IMR-90 (cell line): ENCODE results near the gene SLC8A1. TPM values are rescaled to one million over a fixed set of nuclear protein-coding genes. Genes with fewer than 3 reads are reported as not detected.

Experiments used
- ATAC-seq: fragments of 200-7000 bp; cut with Tn5 transposase; 2 replicates; pipeline ENCODE4 v1.9.1; 2020; ENCODE audit warnings: low read depth, mild to moderate bottlenecking, moderate library complexity
- BruUV-seq: library from RNA; stranded (reverse); fragments of 400-500 nt; replicated peaks from 2 replicates; lab custom pipeline; 2021; lab: Mats Ljungman, UMichigan
- CTCF ChIA-PET: fragments of 300-600 bp; formaldehyde crosslinking; extraction: SDS; loops from one replicate; lab custom pipeline; 2021; ENCODE audit warnings: antibody characterized with exemption; lab: Yijun Ruan, JAX
- POLR2A ChIA-PET: fragments of 300-600 bp; sonication (Branson Sonifier 250); formaldehyde crosslinking; loops from one replicate; lab custom pipeline; 2022; ENCODE audit warnings: antibody characterized with exemption; ENCODE audit not compliant: unreplicated experiment; lab: Charles Lee
- DNase-seq: peaks from one replicate; pipeline ENCODE4 v3.0.0; 2013
- H2AFZ ChIP-seq: replicated peaks from 2 replicates; pipeline ENCODE3; 2013; ENCODE audit warnings: low read length, mild to moderate bottlenecking; ENCODE audit not compliant: poor library complexity
- H2AK5ac ChIP-seq: 2 replicates; pipeline ENCODE4 v1.6.1; 2013; ENCODE audit warnings: low read depth, low read length, inconsistent platforms
- H2AK9ac ChIP-seq: replicated peaks from 2 replicates; pipeline ENCODE3; 2013; ENCODE audit warnings: mild to moderate bottlenecking, low read depth, low read length, moderate library complexity; ENCODE audit not compliant: poor library complexity
- H2BK120ac ChIP-seq: 2 replicates; pipeline ENCODE4 v1.6.1; 2013; ENCODE audit warnings: low read depth, low read length, inconsistent platforms
- H2BK15ac ChIP-seq: 3 replicates; pipeline ENCODE4 v1.6.1; 2013; ENCODE audit warnings: low read depth, low read length, inconsistent platforms
- H2BK20ac ChIP-seq: 2 replicates; pipeline ENCODE4 v1.6.1; 2013; ENCODE audit warnings: low read depth, mild to moderate bottlenecking, inconsistent platforms, low read length, moderate library complexity
- H2BK5ac ChIP-seq: 2 replicates; pipeline ENCODE4 v1.6.1; 2013; ENCODE audit warnings: mild to moderate bottlenecking, low read depth, low read length, inconsistent platforms; ENCODE audit not compliant: poor library complexity, severe bottlenecking
- H3K14ac ChIP-seq: replicated peaks from 2 replicates; pipeline ENCODE4 v1.6.1; 2013; ENCODE audit warnings: low read depth, low read length, inconsistent platforms
- H3K18ac ChIP-seq: 2 replicates; pipeline ENCODE4 v1.6.1; 2013; ENCODE audit warnings: low read depth, low read length, control low read depth
- H3K23ac ChIP-seq: 2 replicates; pipeline ENCODE4 v1.6.1; 2013; ENCODE audit warnings: low read depth, low read length, inconsistent platforms
- H3K27ac ChIP-seq: 2 replicates; pipeline ENCODE4 v1.5.1; 2013; ENCODE audit warnings: mild to moderate bottlenecking, control low read depth, low read length; ENCODE audit not compliant: insufficient read depth
- H3K27me3 ChIP-seq: 2 replicates; pipeline ENCODE4 v1.6.1; 2013; ENCODE audit warnings: low read length; ENCODE audit not compliant: control insufficient read depth, insufficient read depth
- H3K36me3 ChIP-seq: 2 replicates; pipeline ENCODE4 v1.6.1; 2013; ENCODE audit warnings: low read length, mixed read lengths; ENCODE audit not compliant: control insufficient read depth, insufficient read depth
- H3K4ac ChIP-seq: 2 replicates; pipeline ENCODE4 v1.6.1; 2013; ENCODE audit warnings: low read depth, low read length, inconsistent platforms
- H3K4me1 ChIP-seq: 2 replicates; pipeline ENCODE4 v1.6.1; 2013; ENCODE audit warnings: low read length, mixed read lengths; ENCODE audit not compliant: control insufficient read depth, insufficient read depth
- H3K4me2 ChIP-seq: 2 replicates; pipeline ENCODE4 v1.6.1; 2013; ENCODE audit warnings: low read depth, mild to moderate bottlenecking, control low read depth, low read length, moderate library complexity
- H3K4me3 ChIP-seq: 2 replicates; pipeline ENCODE4 v1.5.1; 2013; ENCODE audit warnings: low read depth, mild to moderate bottlenecking, control low read depth, low read length, moderate library complexity; ENCODE audit not compliant: insufficient read depth
- H3K56ac ChIP-seq: 2 replicates; pipeline ENCODE4 v1.6.1; 2013; ENCODE audit warnings: low read length, inconsistent platforms; ENCODE audit not compliant: insufficient read depth; ENCODE audit errors: extremely low read depth
- H3K79me1 ChIP-seq, 2 experiments: 2 replicates each; pipeline ENCODE4 v1.6.1; 2013; ENCODE audit warnings: low read length in 2 of 2, inconsistent platforms in 1 of 2, low read depth in 1 of 2
- H3K9ac ChIP-seq: 2 replicates; pipeline ENCODE4 v1.6.1; 2013; ENCODE audit warnings: low read depth, low read length, control low read depth
- H3K9me1 ChIP-seq: 2 replicates; pipeline ENCODE4 v1.6.1; 2013; ENCODE audit warnings: low read length, inconsistent platforms; ENCODE audit not compliant: insufficient read depth
- H3K9me3 ChIP-seq: 2 replicates; pipeline ENCODE4 v1.6.1; 2013; ENCODE audit warnings: low read length; ENCODE audit not compliant: control insufficient read depth, insufficient read depth
- H4K20me1 ChIP-seq: 2 replicates; pipeline ENCODE4 v1.6.1; 2013; ENCODE audit warnings: low read length, inconsistent platforms; ENCODE audit not compliant: insufficient read depth
- H4K5ac ChIP-seq: 2 replicates; pipeline ENCODE4 v1.6.1; 2013; ENCODE audit warnings: mild to moderate bottlenecking, low read depth, low read length, control low read depth
- H4K8ac ChIP-seq, 2 experiments: 2 replicates each; pipeline ENCODE4 v1.6.1; 2013; ENCODE audit warnings: low read depth in 2 of 2, low read length in 2 of 2, control low read depth in 1 of 2, inconsistent platforms in 1 of 2
- H4K91ac ChIP-seq: 2 replicates; pipeline ENCODE4 v1.6.1; 2013; ENCODE audit warnings: low read depth, low read length, inconsistent platforms; ENCODE audit not compliant: insufficient read depth
- BHLHE40 ChIP-seq: fragments of 150-350 bp; IDR thresholded peaks from 2 replicates; pipeline ENCODE4 v1.6.1; 2016; ENCODE audit warnings: mild to moderate bottlenecking, low read depth, low read length
- CEBPB ChIP-seq: IDR thresholded peaks from 2 replicates; pipeline ENCODE4 v1.6.1; 2012; ENCODE audit warnings: low read depth, low read length, improper control_type of control experiment
- CHD1 ChIP-seq: IDR thresholded peaks from 2 replicates; pipeline ENCODE4 v1.6.1; 2012; ENCODE audit warnings: low read depth, low read length, improper control_type of control experiment
- CTCF ChIP-seq: conservative IDR thresholded peaks from 2 replicates; pipeline ENCODE4 v1.5.1; 2012; ENCODE audit warnings: mild to moderate bottlenecking, low read depth, low read length, improper control_type of control experiment
- ELK1 ChIP-seq: fragments of 150-350 bp; IDR thresholded peaks from 2 replicates; pipeline ENCODE4 v1.6.1; 2016; ENCODE audit warnings: low read depth, mild to moderate bottlenecking, low read length, moderate library complexity, borderline replicate concordance
- FOS ChIP-seq: fragments of 150-350 bp; IDR thresholded peaks from 2 replicates; pipeline ENCODE4 v1.6.1; 2016; ENCODE audit warnings: low read depth, low read length
- MAFK ChIP-seq: IDR thresholded peaks from 2 replicates; pipeline ENCODE4 v1.6.1; 2012; ENCODE audit warnings: low read depth, low read length, improper control_type of control experiment
- MAZ ChIP-seq: IDR thresholded peaks from 2 replicates; pipeline ENCODE4 v1.6.1; 2012; ENCODE audit warnings: low read depth, mild to moderate bottlenecking, low read length, improper control_type of control experiment, moderate library complexity, borderline replicate concordance
- MXI1 ChIP-seq: IDR thresholded peaks from 2 replicates; pipeline ENCODE4 v1.6.1; 2012; ENCODE audit warnings: low read depth, mild to moderate bottlenecking, low read length, moderate library complexity, borderline replicate concordance
- NFE2L2 ChIP-seq: fragments of 150-350 bp; IDR thresholded peaks from 2 replicates; pipeline ENCODE4 v1.6.1; 2016; ENCODE audit warnings: low read depth, mild to moderate bottlenecking, low read length
- POLR2A ChIP-seq: IDR thresholded peaks from 2 replicates; pipeline ENCODE4 v1.6.1; 2012; ENCODE audit warnings: mild to moderate bottlenecking, low read depth, low read length
- RAD21 ChIP-seq: IDR thresholded peaks from 2 replicates; pipeline ENCODE4 v1.6.1; 2012; ENCODE audit warnings: low read length, improper control_type of control experiment
- RCOR1 ChIP-seq: IDR thresholded peaks from 2 replicates; pipeline ENCODE4 v1.6.1; 2012; ENCODE audit warnings: mild to moderate bottlenecking, low read length, improper control_type of control experiment; ENCODE audit not compliant: insufficient replicate concordance
- RFX5 ChIP-seq: IDR thresholded peaks from 2 replicates; pipeline ENCODE4 v1.8.0; 2012; ENCODE audit warnings: low read depth, mild to moderate bottlenecking, low read length, moderate library complexity
- SMC3 ChIP-seq: fragments of 150-350 bp; IDR thresholded peaks from 2 replicates; pipeline ENCODE4 v1.6.1; 2016; ENCODE audit warnings: low read depth, mild to moderate bottlenecking, antibody characterized with exemption, low read length, moderate library complexity
- USF2 ChIP-seq: fragments of 150-350 bp; IDR thresholded peaks from 2 replicates; pipeline ENCODE4 v1.6.1; 2017; ENCODE audit warnings: mild to moderate bottlenecking, antibody characterized with exemption, low read length, low read depth
- WGBS, 2 experiments: methylation state at CpG; one replicate each; pipeline versions ENCODE4 v1.1.5 to v1.1.7; 2013; ENCODE audit warnings: missing lambda C conversion rate in 2 of 2; ENCODE audit not compliant: insufficient read length in 1 of 2; ENCODE audit errors: extremely low coverage in 2 of 2; 5-methylcytosine and 5-hydroxymethylcytosine counted together
- dilution Hi-C: fragments of 300-500 bp; cut with HindIII; formaldehyde crosslinking; loops from one replicate; pipeline ENCODE4 v1.14.3; 2018; ENCODE audit warnings: low sequenced_read_pairs; ENCODE audit not compliant: unreplicated experiment
- in situ Hi-C: fragments of 300-500 bp; cut with MboI; formaldehyde crosslinking; loops from 3 replicates; pipeline ENCODE4 v1.14.3; 2019; ENCODE audit warnings: low sequenced_read_pairs, inconsistent platforms, mixed read lengths
- intact Hi-C: fragments of 100-400 bp; cut with micrococcal nuclease; formaldehyde crosslinking; loops from 2 replicates; pipeline ENCODE4 v1.10.0; 2022
- polyA plus RNA-seq, 3 experiments: library from polyadenylated mRNA; depleted of rRNA; stranded (reverse); fragments of >200 nt; gene quantifications; 2 replicates each; pipeline ENCODE4 v1.2.3, GENCODE V29; 2012; ENCODE audit warnings: low replicate concordance in 1 of 3
- total RNA-seq: library from RNA; depleted of rRNA; stranded (reverse); fragments of >200 nt; gene quantifications from 2 replicates; pipeline ENCODE4 v1.2.3, GENCODE V29; 2012

The SLC8A1 gene
- total and polyA plus RNA-seq, 2 of the 4 experiments (the other 2 are of a cell fraction): 7.7 to 57.0 TPM

- TF ChIP-seq ELK1 (no peak), CEBPB (no peak), MAFK (no peak), USF2 (no peak), CHD1 (no peak), NFE2L2 (no peak), POLR2A (no peak), RFX5 (no peak), FOS (no peak), MAZ (no peak), MXI1 (no peak), BHLHE40 (no peak), SMC3 (no peak), RAD21 (no peak), CTCF (no peak), RCOR1 (no peak)
- Histone ChIP-seq H2AK5ac (no peak overlapping the region), H3K27me3 (no peaks in the 10 kb centered on the region), H3K79me1 (no peaks in the 10 kb centered on the region), H4K20me1 (no peaks in the 10 kb centered on the region), H2AFZ (no peak overlapping the region), H3K56ac (no peak overlapping the region), H4K8ac (no peak overlapping the region), H3K18ac (no peak overlapping the region), H3K4me2 (no peak overlapping the region), H4K5ac (no peak overlapping the region; the same call in 1 of the 2 replicates), H2BK15ac (no peak overlapping the region), H3K4ac (no peak overlapping the region), H3K23ac (no peak overlapping the region), H3K36me3 (no peaks in the 10 kb centered on the region), H3K4me1 (peaks cover 7% of the 10 kb centered on the region), H3K9me3 (no peaks in the 10 kb centered on the region), H3K9ac (no peak overlapping the region), H2AK9ac (no peak overlapping the region), H3K27ac (no peak overlapping the region), H2BK20ac (no peak overlapping the region), H3K14ac (no peak overlapping the region), H2BK5ac (no peak overlapping the region), H2BK120ac (no peak overlapping the region), H3K9me1 (no peaks in the 10 kb centered on the region), H4K91ac (no peak overlapping the region), H3K4me3 (no peak overlapping the region)
- POLR2A ChIA-PET: no interaction called here
- CTCF ChIA-PET: no interaction called here
- no peak for DNase-seq
- WGBS, 2 experiments: no CpG with 5 or more reads among the region's 3 CpGs
- no TSS peak for BruUV-seq
- dilution Hi-C loops: no loop called here
- in situ Hi-C loops: no loop called here
- intact Hi-C loops: no loop called here
- no peak for ATAC-seq
Observed at GRCh38 chr2:40090044-40090443, 361.8 kb downstream of the SLC8A1 start.
